Endothelial cell of umbilical vein (primary cell): Measurements from ENCODE around the gene ACTA2. TPM values are rescaled to one million over a fixed set of nuclear protein-coding genes. Genes with fewer than 3 reads are reported as not detected.

Experiments
- BruUV-seq: library from RNA; stranded (reverse); fragments of 400-500 nt; replicated peaks from 2 replicates; lab custom pipeline; 2021; lab: Mats Ljungman, UMichigan
- CTCF ChIA-PET: fragments of 300-600, 350-600 bp; sonication (Branson Sonifier 250); formaldehyde crosslinking; loops from one replicate; lab custom pipeline; 2021; ENCODE audit warnings: antibody characterized with exemption, inconsistent platforms; lab: Charles Lee
- POLR2A ChIA-PET: fragments of 300-600, 350-600 bp; sonication (Branson Sonifier 250); formaldehyde crosslinking; loops from one replicate; lab custom pipeline; 2021; ENCODE audit warnings: antibody characterized with exemption, inconsistent platforms; lab: Charles Lee
- DNase-seq: peaks from one replicate; pipeline ENCODE4 v3.0.0-alpha.2; 2011; ENCODE audit warnings: low read depth, low spot score
- FAIRE-seq: peaks from 2 replicates; lab custom pipeline; 2011; peaks lifted over from hg19 to GRCh38; lab: Jason Lieb, UNC
- H2AFZ ChIP-seq: 2 replicates; pipeline ENCODE4 v1.6.0; 2012; ENCODE audit warnings: low read depth, low read length, control low read depth, inconsistent platforms
- H3K27ac ChIP-seq: 2 replicates; pipeline ENCODE4 v1.5.1; 2011; ENCODE audit warnings: low read depth, mild to moderate bottlenecking, control low read depth, low read length, moderate library complexity; ENCODE audit not compliant: insufficient read depth
- H3K27me3 ChIP-seq, 2 experiments: 2 replicates each; pipeline versions ENCODE4 v1.6.0 to v1.6.1; 2011; ENCODE audit warnings: low read length in 2 of 2, mixed read lengths in 1 of 2; ENCODE audit not compliant: control insufficient read depth in 2 of 2, insufficient read depth in 2 of 2
- H3K36me3 ChIP-seq, 2 experiments: 2 replicates in 1 of 2; 3 replicates in 1 of 2; pipeline ENCODE4 v1.5.1; 2011; ENCODE audit warnings: low read length in 2 of 2, mild to moderate bottlenecking in 1 of 2, moderate library complexity in 1 of 2; ENCODE audit not compliant: control insufficient read depth in 2 of 2, insufficient read depth in 2 of 2; ENCODE audit errors: extremely low read depth in 1 of 2
- H3K4me1 ChIP-seq: 3 replicates; pipeline ENCODE4 v1.5.1; 2011; ENCODE audit warnings: mild to moderate bottlenecking, low read length; ENCODE audit not compliant: control insufficient read depth, insufficient read depth; ENCODE audit errors: extremely low read depth
- H3K4me2 ChIP-seq: 2 replicates; pipeline ENCODE4 v1.6.1; 2011; ENCODE audit warnings: low read length, control low read depth, mixed read lengths; ENCODE audit not compliant: insufficient read depth
- H3K4me3 ChIP-seq, 3 experiments: fragments of 200-600 bp in 1 of 3; sonication (generic), shearing (Covaris generic) in 1 of 3; replicated peaks in 1 of 3; 2 replicates each; pipeline ENCODE4 v1.5.1; 2011 to 2016; ENCODE audit warnings: control low read depth in 3 of 3, low read length in 3 of 3, mild to moderate bottlenecking in 2 of 3, inconsistent platforms in 1 of 3, low read depth in 1 of 3, moderate library complexity in 1 of 3; ENCODE audit not compliant: insufficient read depth in 1 of 3
- H3K79me2 ChIP-seq: 2 replicates; pipeline ENCODE4 v1.6.0; 2012; ENCODE audit warnings: low read length, inconsistent platforms; ENCODE audit not compliant: control insufficient read depth, insufficient read depth
- H3K9ac ChIP-seq: replicated peaks from 2 replicates; pipeline ENCODE3; 2011; ENCODE audit warnings: low read length, control low read depth; ENCODE audit not compliant: insufficient read depth; ENCODE audit errors: extremely low read depth
- H3K9me1 ChIP-seq: replicated peaks from 3 replicates; pipeline ENCODE4 v1.6.0; 2011; ENCODE audit warnings: mild to moderate bottlenecking, low read length; ENCODE audit not compliant: control insufficient read depth, insufficient read depth; ENCODE audit errors: extremely low read depth
- H3K9me3 ChIP-seq: replicated peaks from 2 replicates; pipeline ENCODE4 v1.5.1; 2012; ENCODE audit warnings: low read length, inconsistent platforms; ENCODE audit not compliant: control insufficient read depth, insufficient read depth
- H4K20me1 ChIP-seq: replicated peaks from 2 replicates; pipeline ENCODE3; 2011; ENCODE audit warnings: mild to moderate bottlenecking, low read length; ENCODE audit not compliant: control insufficient read depth, insufficient read depth; ENCODE audit errors: extremely low read depth
- CTCF ChIP-seq, 2 donors: IDR thresholded peaks; 1 replicate in 1 of 2; 2 replicates in 1 of 2; pipeline ENCODE4 v1.5.1; 2011; ENCODE audit warnings: low read length in 2 of 2, mild to moderate bottlenecking in 2 of 2, moderate library complexity in 2 of 2, control low read depth in 1 of 2, inconsistent platforms in 1 of 2, low read depth in 1 of 2; ENCODE audit not compliant: insufficient read depth in 1 of 2; ENCODE audit errors: extremely low read depth in 1 of 2
- EZH2 ChIP-seq: IDR thresholded peaks from 2 replicates; pipeline ENCODE4 v1.6.1; 2012; ENCODE audit warnings: borderline replicate concordance, low read depth, mild to moderate bottlenecking, moderate library complexity, low read length, inconsistent platforms; ENCODE audit not compliant: severe bottlenecking
- FOS ChIP-seq: IDR thresholded peaks from 2 replicates; pipeline ENCODE4 v1.6.1; 2011; ENCODE audit warnings: mild to moderate bottlenecking, low read length, moderate library complexity, borderline replicate concordance; ENCODE audit not compliant: insufficient read depth
- GATA2 ChIP-seq: IDR thresholded peaks from 2 replicates; pipeline ENCODE4 v1.7.0; 2011; ENCODE audit warnings: low read depth, mild to moderate bottlenecking, moderate library complexity, mixed read lengths, low read length; ENCODE audit not compliant: insufficient read length, insufficient read depth
- JUN ChIP-seq: IDR thresholded peaks from 2 replicates; pipeline ENCODE4 v1.6.1; 2011; ENCODE audit warnings: borderline replicate concordance, low read depth; ENCODE audit not compliant: insufficient read length, insufficient read depth
- MAX ChIP-seq: IDR thresholded peaks from 2 replicates; pipeline ENCODE4 v1.6.1; 2011; ENCODE audit not compliant: insufficient read depth, insufficient read length
- MYC ChIP-seq: IDR thresholded peaks from one replicate; pipeline ENCODE4 v1.6.1; 2011; ENCODE audit warnings: mild to moderate bottlenecking, low read depth, low read length
- POLR2A ChIP-seq: IDR thresholded peaks from 2 replicates; pipeline ENCODE4 v1.6.1; 2012; ENCODE audit warnings: low read depth, mild to moderate bottlenecking, control low read depth, low read length
- POLR2AphosphoS5 ChIP-seq: IDR thresholded peaks from 2 replicates; pipeline ENCODE4 v1.6.1; 2012; ENCODE audit warnings: low read depth, mild to moderate bottlenecking, control low read depth, low read length, moderate library complexity; ENCODE audit not compliant: insufficient read depth
- dilution Hi-C: fragments of 300-500 bp; cut with MboI; formaldehyde crosslinking; loops from one replicate; pipeline ENCODE4 v1.15.0; 2019; ENCODE audit warnings: low sequenced_read_pairs; ENCODE audit not compliant: extremely low pct_ligation_motif_present
- intact Hi-C: fragments of 100-400 bp; cut with micrococcal nuclease; formaldehyde crosslinking; loops from one replicate; pipeline ENCODE4 v1.10.0; 2022
- polyA plus RNA-seq, 4 experiments: library from polyadenylated mRNA; depleted of rRNA in 3 of 4; stranded (reverse) in 3 of 4; unstranded in 1 of 4; fragments of >200 nt; gene quantifications; 2 replicates each; pipeline versions ENCODE4 v1.2.1 to v1.2.3, GENCODE V29; 2011 to 2012; ENCODE audit warnings: missing spikeins in 1 of 4
- total RNA-seq: library from RNA; stranded (reverse); gene quantifications from 2 replicates; pipeline ENCODE4 v1.2.3, GENCODE V29; 2021

ACTA2 gene
- total and polyA plus RNA-seq, 2 donors (not counting 3 experiments of a cell fraction or from before 2014, with no cell fraction given), result 6.3 to 9.7 TPM

- CTCF ChIA-PET, result interaction anchor here (0.6 to 1.6 kb wide), 4 partner anchors 10 to 27 kb away, joined by 3 to 8 read pairs (median 4); no protein-coding TSS in a partner anchor
- no peaks in the 10 kb centered on the region for H3K36me3 ChIP-seq
- BruUV-seq, result no TSS peak
- no peaks in the 10 kb centered on the region for H3K9me1 ChIP-seq
- DNase-seq, result peak; percentile 13
- H3K9ac ChIP-seq, result no peak overlapping the region
- no peaks in the 10 kb centered on the region for H4K20me1 ChIP-seq
- intact Hi-C loops, result no loop called here
- dilution Hi-C loops, result no loop called here
- no peak overlapping the region for H2AFZ ChIP-seq
- POLR2A ChIA-PET, result no interaction called here
- H3K27ac ChIP-seq, result no peak overlapping the region
- H3K4me3 ChIP-seq, result no peak overlapping the region
- TF ChIP-seq POLR2AphosphoS5 (no peak), EZH2 (no peak), GATA2 (no peak), FOS (no peak), CTCF (IDR thresholded peaks at IDR 0.05; ENCODE audit: extremely low read depth in 1 of 2, insufficient read depth in 1 of 2, low read depth in 1 of 2, low read length in 2 of 2) (no peak), MYC (no peak), JUN (no peak), POLR2A (no peak), MAX (no peak)
- H3K9me3 ChIP-seq, result no peaks in the 10 kb centered on the region
- H3K4me2 ChIP-seq, result no peak overlapping the region
- peaks cover 14 to 15% of the 10 kb centered on the region in 2 experiments for H3K27me3 ChIP-seq
- peak; percentile 18 for FAIRE-seq
- H3K4me1 ChIP-seq, result no peaks in the 10 kb centered on the region
- no peaks in the 10 kb centered on the region for H3K79me2 ChIP-seq
These were observed 2.4 kb downstream of the ACTA2 start for GRCh38 chr10:88949912-88950837.
